ENCODE data around the gene PRM1. TPM values are rescaled to one million over a fixed set of nuclear protein-coding genes. Genes with fewer than 3 reads are reported as not detected.

The PRM1 gene
- total RNA-seq, 1 donor from 2014 or later, result not detected

DNA sequence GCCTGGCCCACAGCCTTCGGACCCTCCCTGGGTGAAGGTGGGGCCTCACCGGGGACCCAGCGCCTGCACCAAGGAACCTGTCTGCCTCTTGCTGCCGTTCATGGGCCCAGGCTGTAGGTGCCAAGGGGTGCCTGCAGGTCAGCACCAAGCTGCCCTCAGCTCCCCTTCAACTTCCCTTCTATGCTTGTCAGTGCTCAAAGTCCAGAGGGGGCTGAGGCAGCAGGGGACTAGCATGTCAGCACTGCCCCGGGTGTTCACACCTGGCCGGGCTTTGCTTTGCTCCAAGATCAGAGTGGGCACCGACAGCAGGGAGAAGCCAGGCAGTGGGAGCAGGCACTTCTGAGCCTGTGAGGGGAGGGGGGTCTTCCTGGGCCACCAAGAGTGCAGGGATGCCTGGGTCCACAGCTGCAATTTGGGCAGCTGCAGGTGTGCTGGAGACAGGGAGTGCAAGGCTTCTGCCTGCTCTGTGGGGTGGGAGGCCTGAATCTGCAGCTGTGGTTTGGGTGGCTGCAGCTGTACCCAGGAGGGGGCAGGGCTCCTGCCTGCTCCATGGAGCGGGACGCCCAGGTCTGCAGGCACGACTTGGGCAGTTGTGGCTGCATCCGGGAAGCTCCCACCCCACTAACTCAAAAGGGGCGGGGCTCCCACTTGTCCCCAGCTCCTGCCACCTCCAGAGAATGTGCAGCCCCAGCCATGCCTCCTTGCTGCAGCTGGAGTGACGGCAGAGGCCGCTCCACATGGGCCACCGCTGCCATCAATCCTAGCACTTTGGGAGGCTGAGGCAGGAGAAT, 27.6 kb upstream of the PRM1 start:
- TF ChIP-seq, protein P1, sequence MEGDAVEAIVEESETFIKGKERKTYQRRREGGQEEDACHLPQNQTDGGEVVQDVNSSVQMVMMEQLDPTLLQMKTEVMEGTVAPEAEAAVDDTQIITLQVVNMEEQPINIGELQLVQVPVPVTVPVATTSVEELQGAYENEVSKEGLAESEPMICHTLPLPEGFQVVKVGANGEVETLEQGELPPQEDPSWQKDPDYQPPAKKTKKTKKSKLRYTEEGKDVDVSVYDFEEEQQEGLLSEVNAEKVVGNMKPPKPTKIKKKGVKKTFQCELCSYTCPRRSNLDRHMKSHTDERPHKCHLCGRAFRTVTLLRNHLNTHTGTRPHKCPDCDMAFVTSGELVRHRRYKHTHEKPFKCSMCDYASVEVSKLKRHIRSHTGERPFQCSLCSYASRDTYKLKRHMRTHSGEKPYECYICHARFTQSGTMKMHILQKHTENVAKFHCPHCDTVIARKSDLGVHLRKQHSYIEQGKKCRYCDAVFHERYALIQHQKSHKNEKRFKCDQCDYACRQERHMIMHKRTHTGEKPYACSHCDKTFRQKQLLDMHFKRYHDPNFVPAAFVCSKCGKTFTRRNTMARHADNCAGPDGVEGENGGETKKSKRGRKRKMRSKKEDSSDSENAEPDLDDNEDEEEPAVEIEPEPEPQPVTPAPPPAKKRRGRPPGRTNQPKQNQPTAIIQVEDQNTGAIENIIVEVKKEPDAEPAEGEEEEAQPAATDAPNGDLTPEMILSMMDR (conservative IDR thresholded peaks at IDR 0.05; ENCODE audit: low read depth, low read length), result no peak
- H3K4me3 ChIP-seq (ENCODE audit: low read depth, low read length), result no peak overlapping the region
- DNase-seq (ENCODE audit: low read depth), result no peak

- no peak for DNase-seq (ENCODE audit: low read depth)
- TF ChIP-seq, protein P1 (conservative IDR thresholded peaks at IDR 0.05; ENCODE audit: low read depth, low read length), result no peak
- no peak overlapping the region for H3K4me3 ChIP-seq (ENCODE audit: low read depth, low read length)
These were observed 26.7 kb upstream of the PRM1 start for GRCh38 chr16:11307639-11308492.

DNA sequence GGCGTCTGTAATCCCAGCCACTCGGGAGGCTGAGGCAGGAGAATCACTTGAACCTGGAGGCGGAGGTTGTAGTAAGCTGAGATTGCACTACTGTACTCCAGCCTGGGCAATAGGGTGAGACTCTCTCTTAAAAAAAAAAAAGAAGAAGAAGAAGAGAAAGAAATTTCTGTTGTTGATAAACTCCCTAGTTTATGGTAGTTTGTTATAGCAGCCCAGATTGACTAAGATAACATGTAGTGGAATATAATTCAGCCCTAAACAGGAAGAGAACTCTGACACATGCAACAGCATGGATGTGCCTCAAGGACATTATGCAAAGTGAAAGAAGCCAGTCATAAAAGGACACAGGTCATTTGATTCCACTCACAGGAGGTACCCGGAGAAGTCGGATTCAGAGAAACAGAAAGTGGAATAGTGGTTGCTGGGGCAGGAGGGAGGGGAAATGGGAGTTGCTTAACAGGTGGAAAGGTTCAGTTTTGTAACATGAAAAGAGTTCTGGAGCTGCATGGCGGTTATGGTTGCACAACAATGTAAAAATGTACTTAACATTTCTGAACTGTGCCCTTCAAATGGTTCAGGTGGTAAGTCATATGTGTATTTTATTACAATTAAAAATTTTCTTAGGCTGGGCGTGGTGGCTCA, 26.0 kb upstream of the PRM1 start:
- no peak for DNase-seq (ENCODE audit: low read depth)
- no peak overlapping the region for H3K4me3 ChIP-seq (ENCODE audit: low read depth, low read length)
- TF ChIP-seq, protein P1 (conservative IDR thresholded peaks at IDR 0.05; ENCODE audit: low read depth, low read length), result no peak

GRCh38 chr16:11306381-11306780, 25.3 kb upstream of the PRM1 start:
- no peak overlapping the region for H3K4me3 ChIP-seq (ENCODE audit: low read depth, low read length)
- TF ChIP-seq, protein P1 (conservative IDR thresholded peaks at IDR 0.05; ENCODE audit: low read depth, low read length), result no peak
- DNase-seq (ENCODE audit: low read depth), result no peak

- H3K4me3 ChIP-seq (ENCODE audit: low read depth, low read length), result no peak overlapping the region
- TF ChIP-seq, protein P1 (conservative IDR thresholded peaks at IDR 0.05; ENCODE audit: low read depth, low read length), result no peak
- no peak for DNase-seq (ENCODE audit: low read depth)
These were observed 22.4 kb upstream of the PRM1 start for GRCh38 chr16:11303405-11304138.

DNA sequence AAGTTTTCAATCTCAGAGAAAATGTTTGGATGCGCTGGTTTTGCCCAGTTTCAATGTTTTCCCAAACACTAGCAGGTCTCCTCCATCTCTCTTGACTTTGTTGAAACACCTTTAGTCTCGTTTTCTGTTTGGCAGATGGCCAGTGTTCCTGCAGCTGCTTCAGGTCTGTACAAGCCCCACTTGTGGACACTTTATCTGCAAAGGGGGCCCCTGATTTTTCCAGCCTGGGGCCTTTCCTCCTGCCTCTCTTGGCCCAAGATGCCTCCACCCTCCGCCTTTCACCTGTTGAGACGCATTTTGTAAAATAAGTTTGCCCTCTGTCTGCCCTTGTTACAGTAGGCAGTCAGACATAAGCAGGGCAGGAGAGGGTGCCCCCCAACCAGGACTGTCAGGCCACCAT, 21.8 kb upstream of the PRM1 start:
- DNase-seq (ENCODE audit: low read depth), result no peak
- TF ChIP-seq, protein P1 (conservative IDR thresholded peaks at IDR 0.05; ENCODE audit: low read depth, low read length), result no peak
- H3K4me3 ChIP-seq (ENCODE audit: low read depth, low read length), result no peak overlapping the region

Measured in epithelial cell of proximal tubule (primary cell).